ENCODE measurements around the gene DACT2.
"Not testable (repeated sequence)": the region's sequence is repeated elsewhere in the genome, so short reads cannot be mapped to it uniquely, and the experiment has no call there.

DACT2 gene

GRCh38 chr6:168326294-168327261 lies 7.0 kb upstream of the DACT2 start:
- ATAC-seq = no peak

GRCh38 chr6:168322966-168323365 lies 3.4 kb upstream of the DACT2 start:
- no peak for ATAC-seq
- DNase-seq = no peak

More at GRCh38 chr6:168326294-168327261, 7.0 kb upstream of the DACT2 start:
- DNase-seq = no peak

GRCh38 chr6:168320634-168321033 lies 1.1 kb upstream of the DACT2 start:
- DNase-seq (no peak), ATAC-seq (no peak)

GRCh38 chr6:168318579-168319278 lies 848 bp downstream of the DACT2 start:
- DNase-seq = no peak
- no peak for ATAC-seq

GRCh38 chr6:168318090-168318489 lies 1.5 kb downstream of the DACT2 start:
- ATAC-seq (no peak), DNase-seq (no peak)

GRCh38 chr6:168315596-168315995 lies 4.0 kb downstream of the DACT2 start:
- DNase-seq (no peak), ATAC-seq (no peak)

- DNase-seq (no peak), ATAC-seq (no peak)
Observed at GRCh38 chr6:168314948-168315347, 4.6 kb downstream of the DACT2 start.

GRCh38 chr6:168314021-168314420 lies 5.6 kb downstream of the DACT2 start:
- DNase-seq (no peak), ATAC-seq (no peak)

- DNase-seq (no peak), ATAC-seq (no peak)
Observed at GRCh38 chr6:168313431-168314011, 6.1 kb downstream of the DACT2 start.

- DNase-seq, ATAC-seq: not testable (repeated sequence)
Observed at GRCh38 chr6:168312125-168312507, 7.5 kb downstream of the DACT2 start.

GRCh38 chr6:168311410-168312124 lies 8.0 kb downstream of the DACT2 start:
- ATAC-seq (no peak), DNase-seq (no peak)

GRCh38 chr6:168310945-168311344 lies 8.6 kb downstream of the DACT2 start:
- ATAC-seq = no peak
- no peak for DNase-seq

- ATAC-seq (no peak), DNase-seq (no peak)
Observed at GRCh38 chr6:168310403-168310802, 9.2 kb downstream of the DACT2 start.

- DNase-seq (no peak), ATAC-seq (no peak)
Observed at GRCh38 chr6:168309997-168310396, 9.6 kb downstream of the DACT2 start.

- ATAC-seq = no peak
- no peak for DNase-seq
Observed at GRCh38 chr6:168309183-168309582, 10.4 kb downstream of the DACT2 start.

GRCh38 chr6:168308390-168309144 lies 11.0 kb downstream of the DACT2 start:
- no peak for ATAC-seq
- no peak for DNase-seq

- DNase-seq = no peak
- no peak for ATAC-seq
Observed at GRCh38 chr6:168307695-168308021, 11.9 kb downstream of the DACT2 start.

- no peak for ATAC-seq
- no peak for DNase-seq
Observed at GRCh38 chr6:168307015-168307694, 12.4 kb downstream of the DACT2 start.

- ATAC-seq (no peak), DNase-seq (no peak)
Observed at GRCh38 chr6:168305863-168306262, 13.7 kb downstream of the DACT2 start.

GRCh38 chr6:168305096-168305749 lies 14.4 kb downstream of the DACT2 start:
- DNase-seq (no peak), ATAC-seq (no peak)

GRCh38 chr6:168304752-168305015 lies 14.9 kb downstream of the DACT2 start:
- no peak for ATAC-seq
- no peak for DNase-seq
